HL-60 (cell line): ENCODE measurements around the gene R3HDM1.

ENCODE experiments used
- DNase-seq, 2 experiments: peaks; one replicate each; pipeline ENCODE4 v3.0.0-alpha.2; 2010 to 2020; ENCODE audit warnings: low read depth in 1 of 2, low spot score in 1 of 2
- H3K27ac ChIP-seq: fragments of 250-450 bp; sonication (Bioruptor Pico); replicated peaks from 2 replicates; pipeline ENCODE4 v1.5.1; 2020; ENCODE audit warnings: mild to moderate bottlenecking, moderate library complexity
- H3K27me3 ChIP-seq: fragments of 250-450 bp; sonication (Bioruptor Pico); 2 replicates; pipeline ENCODE4 v1.5.1; 2021; ENCODE audit warnings: mild to moderate bottlenecking, moderate library complexity; ENCODE audit not compliant: insufficient read depth, poor library complexity, severe bottlenecking
- H3K4me3 ChIP-seq: replicated peaks from 2 replicates; pipeline ENCODE4 v1.5.1; 2011; ENCODE audit warnings: mild to moderate bottlenecking, control low read depth, low read length; ENCODE audit not compliant: insufficient read depth
- GABPA ChIP-seq: IDR thresholded peaks from 2 replicates; pipeline ENCODE4 v1.6.1; 2012; ENCODE audit warnings: low read depth
- POLR2AphosphoS5 ChIP-seq: IDR thresholded peaks from 2 replicates; pipeline ENCODE4 v1.6.1; 2012; ENCODE audit warnings: low read depth
- SPI1 ChIP-seq: IDR thresholded peaks from 2 replicates; pipeline ENCODE4 v1.6.1; 2012; ENCODE audit warnings: low read depth, mild to moderate bottlenecking, borderline replicate concordance
- TF ChIP-seq, protein P1 (sequence below): IDR thresholded peaks from 2 replicates; pipeline ENCODE4 v1.6.1; 2012; ENCODE audit warnings: low read depth; ENCODE audit not compliant: insufficient replicate concordance
- TF ChIP-seq, protein P2 (sequence below): IDR thresholded peaks from one replicate; pipeline ENCODE4 v1.5.1; 2011; ENCODE audit warnings: low read length, control low read depth, inconsistent platforms; ENCODE audit not compliant: insufficient read depth

Gene R3HDM1

DNA sequence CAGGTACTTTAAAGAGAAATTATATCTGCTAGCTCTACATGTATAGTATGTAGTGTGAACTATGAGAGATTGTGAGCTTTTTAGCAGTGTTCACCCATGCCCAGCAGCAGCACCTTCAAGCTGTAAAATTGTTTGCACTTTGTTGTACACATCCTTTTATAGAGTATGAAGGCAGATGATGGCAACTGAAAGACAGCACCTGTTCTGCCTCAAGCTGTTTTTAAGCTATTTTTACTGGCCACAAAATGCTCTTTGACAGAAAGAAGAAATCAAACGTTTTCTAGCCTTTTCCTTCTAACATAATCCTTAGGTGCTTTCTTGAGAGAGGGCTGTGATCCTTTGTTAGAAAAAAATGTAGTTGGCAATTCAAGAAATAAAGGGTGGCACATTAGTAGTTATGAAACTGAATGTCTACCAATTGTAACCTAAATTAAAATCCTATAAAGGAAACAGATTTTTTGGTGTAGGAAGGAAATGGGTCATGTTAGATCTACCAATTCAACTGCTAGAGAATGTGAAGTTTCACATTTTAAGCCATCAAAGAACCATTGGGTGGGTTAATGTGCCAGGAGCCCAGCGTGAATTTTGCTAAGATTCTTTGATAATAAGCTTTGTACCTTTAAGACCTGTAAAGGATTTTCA lies 59.5 kb downstream of the R3HDM1 start:
- Histone ChIP-seq H3K4me3 (no peak overlapping the region), H3K27ac (no peak overlapping the region), H3K27me3 (no peaks in the 10 kb centered on the region)
- TF ChIP-seq, protein P1, sequence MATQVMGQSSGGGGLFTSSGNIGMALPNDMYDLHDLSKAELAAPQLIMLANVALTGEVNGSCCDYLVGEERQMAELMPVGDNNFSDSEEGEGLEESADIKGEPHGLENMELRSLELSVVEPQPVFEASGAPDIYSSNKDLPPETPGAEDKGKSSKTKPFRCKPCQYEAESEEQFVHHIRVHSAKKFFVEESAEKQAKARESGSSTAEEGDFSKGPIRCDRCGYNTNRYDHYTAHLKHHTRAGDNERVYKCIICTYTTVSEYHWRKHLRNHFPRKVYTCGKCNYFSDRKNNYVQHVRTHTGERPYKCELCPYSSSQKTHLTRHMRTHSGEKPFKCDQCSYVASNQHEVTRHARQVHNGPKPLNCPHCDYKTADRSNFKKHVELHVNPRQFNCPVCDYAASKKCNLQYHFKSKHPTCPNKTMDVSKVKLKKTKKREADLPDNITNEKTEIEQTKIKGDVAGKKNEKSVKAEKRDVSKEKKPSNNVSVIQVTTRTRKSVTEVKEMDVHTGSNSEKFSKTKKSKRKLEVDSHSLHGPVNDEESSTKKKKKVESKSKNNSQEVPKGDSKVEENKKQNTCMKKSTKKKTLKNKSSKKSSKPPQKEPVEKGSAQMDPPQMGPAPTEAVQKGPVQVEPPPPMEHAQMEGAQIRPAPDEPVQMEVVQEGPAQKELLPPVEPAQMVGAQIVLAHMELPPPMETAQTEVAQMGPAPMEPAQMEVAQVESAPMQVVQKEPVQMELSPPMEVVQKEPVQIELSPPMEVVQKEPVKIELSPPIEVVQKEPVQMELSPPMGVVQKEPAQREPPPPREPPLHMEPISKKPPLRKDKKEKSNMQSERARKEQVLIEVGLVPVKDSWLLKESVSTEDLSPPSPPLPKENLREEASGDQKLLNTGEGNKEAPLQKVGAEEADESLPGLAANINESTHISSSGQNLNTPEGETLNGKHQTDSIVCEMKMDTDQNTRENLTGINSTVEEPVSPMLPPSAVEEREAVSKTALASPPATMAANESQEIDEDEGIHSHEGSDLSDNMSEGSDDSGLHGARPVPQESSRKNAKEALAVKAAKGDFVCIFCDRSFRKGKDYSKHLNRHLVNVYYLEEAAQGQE: no peak
- TF ChIP-seq GABPA: no peak
- TF ChIP-seq, protein P2, sequence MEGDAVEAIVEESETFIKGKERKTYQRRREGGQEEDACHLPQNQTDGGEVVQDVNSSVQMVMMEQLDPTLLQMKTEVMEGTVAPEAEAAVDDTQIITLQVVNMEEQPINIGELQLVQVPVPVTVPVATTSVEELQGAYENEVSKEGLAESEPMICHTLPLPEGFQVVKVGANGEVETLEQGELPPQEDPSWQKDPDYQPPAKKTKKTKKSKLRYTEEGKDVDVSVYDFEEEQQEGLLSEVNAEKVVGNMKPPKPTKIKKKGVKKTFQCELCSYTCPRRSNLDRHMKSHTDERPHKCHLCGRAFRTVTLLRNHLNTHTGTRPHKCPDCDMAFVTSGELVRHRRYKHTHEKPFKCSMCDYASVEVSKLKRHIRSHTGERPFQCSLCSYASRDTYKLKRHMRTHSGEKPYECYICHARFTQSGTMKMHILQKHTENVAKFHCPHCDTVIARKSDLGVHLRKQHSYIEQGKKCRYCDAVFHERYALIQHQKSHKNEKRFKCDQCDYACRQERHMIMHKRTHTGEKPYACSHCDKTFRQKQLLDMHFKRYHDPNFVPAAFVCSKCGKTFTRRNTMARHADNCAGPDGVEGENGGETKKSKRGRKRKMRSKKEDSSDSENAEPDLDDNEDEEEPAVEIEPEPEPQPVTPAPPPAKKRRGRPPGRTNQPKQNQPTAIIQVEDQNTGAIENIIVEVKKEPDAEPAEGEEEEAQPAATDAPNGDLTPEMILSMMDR: no peak
- TF ChIP-seq POLR2AphosphoS5: no peak
- TF ChIP-seq SPI1: no peak
- no peak for DNase-seq

DNA sequence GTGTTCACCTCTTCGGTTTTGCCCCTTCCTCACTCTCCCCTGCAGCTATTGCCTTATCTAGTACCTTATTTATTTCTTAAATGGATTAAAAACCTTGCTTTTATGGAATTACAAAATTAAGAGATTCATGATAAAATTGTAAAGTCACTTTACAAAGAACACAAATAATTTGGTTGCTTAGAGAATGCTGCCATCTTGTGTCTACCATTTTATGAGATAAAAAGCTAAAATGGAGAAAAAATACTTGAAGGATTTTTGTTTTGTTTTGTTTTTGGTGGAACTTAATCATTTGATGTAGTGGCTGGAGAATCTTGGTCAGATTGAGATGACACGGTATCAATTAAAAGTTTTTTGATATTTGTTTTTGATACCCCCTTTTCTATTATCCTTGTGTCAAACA lies 69.6 kb downstream of the R3HDM1 start:
- H3K27ac ChIP-seq: no peak overlapping the region
- TF ChIP-seq POLR2AphosphoS5 (no peak), GABPA (no peak), SPI1 (no peak)
- TF ChIP-seq, protein P1: no peak
- TF ChIP-seq, protein P2: no peak
- H3K4me3 ChIP-seq: no peak overlapping the region
- DNase-seq: no peak
- H3K27me3 ChIP-seq: no peaks in the 10 kb centered on the region

DNA sequence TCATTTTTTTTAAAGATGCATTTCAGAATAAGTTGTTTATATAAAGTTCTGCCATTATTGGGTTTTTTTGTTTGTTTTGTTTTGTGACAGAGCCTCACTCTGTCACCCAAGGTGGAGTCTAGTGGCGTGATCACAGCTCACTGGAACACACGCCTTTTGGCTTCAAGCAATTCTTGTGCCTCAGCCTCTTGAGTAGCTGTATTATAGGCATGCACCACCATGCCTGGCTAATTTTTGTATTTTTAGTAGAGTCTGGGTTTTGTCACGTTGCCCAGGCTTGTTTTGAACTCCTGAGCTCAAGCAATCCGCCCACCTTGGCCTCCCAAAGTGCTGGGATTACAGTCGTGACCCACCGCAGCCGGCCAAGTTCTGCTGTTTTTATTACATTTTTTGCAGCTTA lies 72.3 kb downstream of the R3HDM1 start:
- no peak overlapping the region for H3K4me3 ChIP-seq
- no peaks in the 10 kb centered on the region for H3K27me3 ChIP-seq
- H3K27ac ChIP-seq: no peak overlapping the region
- DNase-seq: no peak
- TF ChIP-seq SPI1: no peak
- TF ChIP-seq, protein P2: no peak

DNA sequence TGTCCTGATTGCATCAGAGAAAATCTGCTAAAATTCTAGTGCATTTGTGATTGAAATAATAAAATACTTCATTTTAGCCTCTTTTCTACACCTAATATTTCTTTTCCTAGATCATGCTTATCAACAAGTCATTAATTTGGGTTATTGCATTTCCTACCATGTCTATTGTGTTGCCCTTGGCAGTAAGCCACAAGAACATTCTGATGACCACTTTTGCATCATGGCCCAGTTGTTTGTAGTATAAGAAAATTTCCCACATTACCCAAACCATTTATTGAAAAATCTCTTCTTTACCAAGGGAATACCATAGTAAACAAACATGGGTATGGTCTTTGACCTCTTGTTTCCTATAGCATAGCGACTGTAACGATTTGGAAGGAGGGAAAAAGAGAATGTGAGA lies 76.3 kb downstream of the R3HDM1 start:
- H3K27ac ChIP-seq: no peak overlapping the region
- H3K27me3 ChIP-seq: no peaks in the 10 kb centered on the region
- no peak for DNase-seq
- no peak overlapping the region for H3K4me3 ChIP-seq
- TF ChIP-seq, protein P2: no peak
- TF ChIP-seq SPI1: no peak
- TF ChIP-seq POLR2AphosphoS5: no peak
- TF ChIP-seq GABPA: no peak
- TF ChIP-seq, protein P1: no peak
